ENCODE measurements around the gene PTPRT. TPM values are rescaled to one million over a fixed set of nuclear protein-coding genes. Genes with fewer than 3 reads are reported as not detected.

Gene PTPRT
- total RNA-seq, 1 experiment from 2014 or later = not detected

DNA sequence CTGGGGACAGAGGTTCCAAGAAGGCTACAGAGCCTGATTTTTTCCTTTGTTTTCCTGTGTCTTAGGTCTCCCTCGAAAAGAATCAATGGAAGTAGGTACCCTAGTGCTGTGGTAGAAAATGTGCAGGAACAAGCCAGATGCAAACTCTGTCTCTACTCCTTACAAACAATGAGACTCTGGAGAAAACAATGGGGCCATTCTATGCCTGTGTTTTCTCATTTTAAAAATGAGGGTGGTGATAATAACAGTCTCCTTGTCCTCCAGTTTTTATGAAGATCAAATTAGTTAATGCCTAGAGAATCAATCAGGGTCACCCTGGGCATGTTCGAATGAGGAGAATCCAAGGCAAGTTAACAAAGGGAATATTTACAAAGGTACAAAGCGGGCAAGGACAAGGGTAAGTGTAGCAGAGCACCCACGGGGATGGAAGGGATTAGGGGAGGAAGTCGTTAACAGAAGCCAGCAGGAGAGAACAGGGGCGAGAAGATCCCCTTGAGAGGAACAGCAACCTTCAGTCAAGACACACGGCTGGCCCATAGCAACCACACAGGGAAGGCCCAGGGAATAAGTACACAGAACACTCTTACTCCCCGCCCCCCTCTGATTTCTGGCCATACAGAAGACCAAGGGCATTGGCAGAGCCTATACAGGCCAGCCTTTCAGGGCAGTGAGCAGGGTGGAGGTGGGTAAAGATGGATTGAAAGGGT is 342.8 kb downstream of the PTPRT start:
- DNase-seq (ENCODE audit: low read depth) = no peak

DNA sequence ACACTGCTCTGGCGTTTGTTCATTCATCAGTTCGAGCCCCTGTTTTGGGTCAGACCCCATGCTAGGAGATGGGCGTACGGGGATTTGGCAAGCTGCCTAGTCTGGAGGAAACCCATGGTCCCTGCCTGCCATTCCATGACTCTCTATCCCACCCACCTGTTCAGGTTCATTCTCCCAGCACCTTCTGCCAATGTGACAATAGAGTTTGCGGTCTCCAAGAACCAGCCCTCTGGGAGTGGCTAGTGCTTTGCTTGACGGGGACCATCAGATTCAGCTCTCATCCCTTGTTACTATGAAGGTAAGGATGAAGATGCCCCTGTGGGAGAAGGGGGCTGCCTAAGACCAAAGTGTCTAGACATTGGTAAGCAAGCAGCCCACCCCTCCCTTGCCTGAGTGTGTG is 345.0 kb downstream of the PTPRT start:
- DNase-seq (ENCODE audit: low read depth) = no peak

DNA sequence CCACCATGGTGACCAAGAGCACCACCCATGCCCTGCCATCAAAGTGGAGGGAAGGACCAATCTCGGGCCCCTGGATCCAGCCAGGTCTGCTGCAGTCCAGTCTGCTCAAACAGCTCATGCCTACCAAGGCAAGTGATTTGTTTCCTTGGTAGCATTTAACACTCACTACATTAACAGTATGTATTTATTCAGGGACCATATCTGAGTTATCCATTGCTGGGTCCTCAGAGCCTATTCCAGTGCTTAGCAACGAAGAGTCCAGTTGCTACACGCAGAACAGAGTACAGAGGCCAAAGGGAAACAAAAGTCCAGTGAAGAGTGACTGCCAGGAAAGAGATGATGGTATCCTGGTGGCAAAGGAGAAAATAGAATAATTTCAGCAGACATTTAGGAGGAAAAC is 352.2 kb downstream of the PTPRT start:
- no peak for DNase-seq (ENCODE audit: low read depth)

DNA sequence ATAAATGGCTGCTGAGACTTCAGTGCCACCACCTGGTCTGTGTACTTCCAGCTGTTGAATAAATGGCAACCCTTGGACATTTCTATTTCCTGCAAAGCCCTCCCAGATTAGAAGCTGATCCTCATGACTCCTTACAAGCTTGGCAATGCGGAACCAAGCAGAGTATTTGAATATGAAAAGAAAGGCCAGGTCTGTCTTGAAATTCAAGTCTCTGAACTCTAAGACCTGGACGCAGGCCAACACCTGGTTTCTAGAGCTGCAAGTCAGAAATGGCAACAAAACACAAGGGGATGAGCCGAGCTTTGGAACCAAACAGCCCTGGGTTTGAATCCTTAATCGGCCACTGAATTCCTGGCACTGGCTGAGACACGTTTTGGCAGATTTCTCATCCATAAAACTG is 353.4 kb downstream of the PTPRT start:
- no peak for DNase-seq (ENCODE audit: low read depth)

DNA sequence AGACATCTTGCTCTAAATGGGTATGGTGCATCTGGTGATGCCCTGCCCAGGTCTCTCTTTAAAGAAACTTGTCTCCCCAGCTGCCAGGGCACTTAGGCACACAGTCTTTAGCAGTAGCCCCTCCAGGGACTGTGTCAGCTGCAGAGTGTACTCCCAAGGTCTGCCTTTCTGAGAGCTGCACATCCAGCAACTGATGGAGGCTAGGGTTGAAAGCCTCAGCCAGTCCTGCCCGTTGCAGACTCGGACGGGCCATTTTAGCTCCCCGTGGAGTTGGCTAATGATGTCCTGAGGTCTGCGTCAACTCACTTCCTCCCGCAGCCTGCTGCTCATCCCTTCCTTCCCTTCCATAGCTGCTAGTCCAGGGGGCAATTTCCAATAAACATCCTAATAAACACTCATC is 381.8 kb downstream of the PTPRT start:
- no peak for DNase-seq (ENCODE audit: low read depth)

DNA sequence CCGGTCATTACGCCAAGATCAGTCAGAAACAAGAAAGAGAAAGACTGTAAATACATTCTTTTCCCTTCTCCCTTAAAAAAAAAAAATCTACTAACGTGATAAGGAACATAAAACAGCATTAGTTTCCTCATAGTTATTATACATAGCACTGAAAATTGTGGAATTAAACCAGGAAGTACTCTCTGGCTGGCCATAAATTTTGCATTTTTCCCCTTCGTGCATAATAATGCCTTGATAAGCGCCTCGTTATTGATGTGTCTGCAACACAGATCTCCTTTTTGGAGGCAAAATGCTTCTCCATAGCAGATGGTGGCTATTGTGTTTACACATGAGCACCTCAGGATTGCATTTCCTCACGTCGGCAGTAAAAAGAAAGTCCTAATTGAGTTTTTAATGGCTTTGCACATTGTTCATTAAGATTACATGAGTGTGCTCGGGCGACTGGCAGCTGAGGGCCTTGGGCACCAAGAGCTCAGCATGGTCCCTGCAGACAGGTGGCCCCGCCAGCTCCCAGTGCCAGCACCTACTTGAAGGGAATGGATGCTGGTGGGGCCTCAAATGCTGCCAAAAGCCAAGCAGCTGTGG is 394.5 kb downstream of the PTPRT start:
- DNase-seq (ENCODE audit: low read depth) = no peak

DNA sequence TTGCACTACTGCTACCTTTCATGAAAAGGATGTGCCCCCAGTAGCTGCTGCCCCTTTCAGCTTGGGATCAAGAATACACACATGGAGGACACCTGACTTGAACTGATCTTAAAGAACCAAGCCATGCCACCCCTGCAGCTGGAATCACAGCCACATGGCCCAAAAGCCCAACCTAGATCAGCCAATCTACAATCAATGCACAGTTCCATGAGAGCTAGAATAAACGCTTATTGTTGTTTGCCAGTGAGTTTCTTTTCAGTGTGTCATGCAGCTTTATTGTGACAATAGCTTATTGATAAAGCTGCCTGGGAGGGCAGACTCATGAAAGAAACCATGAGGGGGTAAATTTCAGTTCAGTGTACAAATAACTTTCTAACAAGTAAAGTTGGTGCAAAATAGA is 397.7 kb downstream of the PTPRT start:
- no peak for DNase-seq (ENCODE audit: low read depth)

DNA sequence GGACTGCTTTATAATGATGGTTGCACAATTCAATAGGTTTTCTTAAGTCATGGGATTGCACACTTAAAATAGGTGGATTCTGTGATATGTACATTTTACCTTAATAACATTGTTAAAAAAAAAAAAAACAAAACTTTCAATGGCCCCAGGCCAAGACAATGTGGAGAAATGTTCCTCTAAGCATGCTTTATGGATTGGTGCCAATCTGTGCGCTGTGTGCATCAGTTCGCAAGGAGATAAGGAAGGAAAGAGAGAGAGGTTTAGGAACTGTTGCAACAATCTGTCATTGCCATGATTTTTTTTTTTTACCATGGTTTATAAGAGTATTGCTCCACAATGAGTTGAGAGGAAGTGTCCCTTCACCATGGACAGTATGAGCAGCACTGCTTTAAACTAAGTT is 399.6 kb downstream of the PTPRT start:
- no peak for DNase-seq (ENCODE audit: low read depth)

DNA sequence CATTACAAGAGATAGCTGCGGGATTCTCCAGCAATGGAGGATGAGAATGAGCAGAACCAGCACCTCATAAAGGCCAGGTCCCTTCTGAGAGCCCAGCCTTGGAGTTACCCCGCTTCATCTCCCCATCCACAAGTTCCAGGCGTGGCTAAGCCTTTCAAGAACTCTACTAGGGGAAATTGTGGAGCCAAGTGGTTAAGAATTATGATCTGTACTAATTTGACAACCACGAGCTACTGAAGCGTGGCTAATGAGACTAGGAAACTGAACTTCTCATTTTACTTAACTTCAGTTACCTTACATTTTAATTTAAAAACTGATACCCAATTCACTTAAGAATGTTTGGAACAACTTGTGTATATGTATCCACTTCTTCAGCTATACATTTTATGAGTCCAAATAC is 401.0 kb downstream of the PTPRT start:
- DNase-seq (ENCODE audit: low read depth) = no peak

DNA sequence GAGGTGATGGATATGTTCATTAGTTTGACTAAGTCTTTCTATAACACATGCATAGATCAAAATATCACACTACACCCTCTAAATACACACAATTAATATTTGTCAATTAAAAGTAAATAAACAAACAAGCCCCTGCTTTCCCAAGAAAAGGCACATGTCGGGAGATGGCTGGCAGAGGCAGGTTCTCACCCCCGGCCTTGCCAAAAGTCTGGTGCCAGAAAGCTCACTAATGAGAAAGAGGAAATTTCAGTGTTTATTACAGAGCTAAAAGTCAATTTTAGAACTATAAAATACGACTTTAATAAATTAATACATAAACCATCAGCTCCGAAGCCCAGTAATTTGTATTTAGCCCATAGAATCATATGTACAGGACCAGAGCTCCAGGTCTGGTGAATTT is 404.7 kb downstream of the PTPRT start:
- DNase-seq (ENCODE audit: low read depth) = no peak

DNA sequence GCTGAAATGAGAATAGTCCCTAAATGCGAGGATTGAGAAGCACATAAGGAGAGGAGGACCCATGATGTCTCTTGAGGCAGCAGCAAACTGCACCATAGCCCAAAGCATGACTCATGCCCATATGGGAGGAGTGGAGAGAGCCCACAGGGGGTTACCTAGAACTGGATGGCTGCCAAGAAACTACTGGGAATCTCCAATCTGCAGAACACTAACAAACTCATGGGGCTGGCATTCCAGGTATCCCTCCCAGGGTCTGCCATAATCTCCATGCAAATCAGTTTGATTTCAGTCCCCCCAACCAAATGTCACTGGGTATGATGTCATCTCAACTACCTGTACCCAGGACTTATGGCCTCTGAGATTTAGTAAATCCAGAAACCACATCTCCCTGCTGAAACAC is 410.5 kb downstream of the PTPRT start:
- DNase-seq (ENCODE audit: low read depth) = no peak

DNA sequence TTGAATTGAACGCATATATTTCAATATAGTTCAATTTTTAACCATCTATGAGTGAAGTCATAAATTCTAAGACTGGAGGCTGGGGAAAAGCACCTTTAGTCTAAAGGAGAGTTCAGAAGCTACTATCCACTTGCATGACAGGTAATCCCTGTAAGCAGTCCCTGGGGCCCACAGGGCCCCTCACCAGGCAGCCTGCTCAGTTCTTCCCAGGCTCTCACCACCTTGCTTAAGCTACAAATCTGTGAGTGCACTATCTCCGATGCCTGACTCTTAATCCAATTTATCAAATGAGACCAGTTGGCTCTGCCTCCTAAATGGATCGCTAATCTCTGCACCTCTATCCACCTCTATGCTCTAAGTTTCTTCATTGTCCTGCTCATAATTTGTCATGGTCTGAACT is 413.8 kb downstream of the PTPRT start:
- no peak for DNase-seq (ENCODE audit: low read depth)

DNA sequence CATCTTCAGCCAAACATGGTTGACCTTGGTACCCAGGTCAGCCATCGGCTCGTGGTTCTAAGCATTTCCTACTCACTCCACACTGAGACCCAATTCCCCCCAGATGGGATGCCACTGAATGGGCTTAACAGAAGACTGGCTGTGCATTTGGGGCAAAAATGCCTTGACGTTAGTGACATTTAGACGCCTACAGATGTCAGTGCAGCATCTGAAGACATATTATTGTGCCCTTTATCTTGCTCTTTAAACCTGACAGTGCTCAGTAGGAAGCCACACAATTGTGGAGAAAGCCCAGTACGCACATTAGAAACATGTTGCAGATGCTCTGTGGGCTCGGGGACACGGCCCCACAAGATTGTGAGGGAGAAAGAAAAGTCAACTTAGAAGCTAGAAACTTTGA is 414.7 kb downstream of the PTPRT start:
- no peak for DNase-seq (ENCODE audit: low read depth)

DNA sequence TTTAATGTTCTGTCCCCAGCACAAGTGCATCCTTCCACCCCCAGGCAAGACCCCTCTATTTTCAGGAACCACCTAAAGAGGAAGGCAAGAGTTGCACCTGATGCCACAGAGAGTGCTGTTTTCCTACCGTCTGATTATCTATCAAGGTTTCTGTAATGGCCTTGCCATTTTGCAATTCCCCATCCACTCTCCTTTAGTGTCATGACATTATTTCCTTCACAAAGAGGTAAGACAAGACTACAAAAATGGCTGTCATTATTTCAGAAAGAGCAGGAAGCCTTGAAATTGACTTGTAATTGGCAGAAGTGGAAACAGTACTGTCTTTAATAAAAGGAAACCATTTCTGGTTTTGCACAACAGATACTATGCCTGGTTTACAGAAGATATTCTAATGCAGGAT is 426.7 kb downstream of the PTPRT start:
- DNase-seq (ENCODE audit: low read depth) = no peak

DNA sequence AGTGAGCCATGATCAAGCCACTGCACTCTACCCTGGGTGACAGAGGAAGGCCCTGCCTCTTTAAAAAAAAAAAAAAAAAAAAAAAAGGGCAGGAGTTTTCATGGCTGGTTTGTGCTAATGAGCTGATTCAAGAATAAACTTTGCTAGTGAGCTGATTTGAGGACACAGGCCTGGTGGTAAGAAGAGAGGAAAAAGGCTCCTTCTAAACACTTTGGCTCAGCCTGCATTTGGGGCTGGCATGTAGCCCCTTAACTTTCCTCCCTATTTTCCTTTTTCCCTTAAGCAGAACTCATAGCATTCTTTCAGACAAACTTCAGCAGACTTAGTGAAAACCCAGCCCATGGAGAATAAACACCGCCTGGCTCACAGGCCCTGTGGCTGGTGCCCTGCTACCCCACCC is 432.7 kb downstream of the PTPRT start:
- DNase-seq (ENCODE audit: low read depth) = no peak

DNA sequence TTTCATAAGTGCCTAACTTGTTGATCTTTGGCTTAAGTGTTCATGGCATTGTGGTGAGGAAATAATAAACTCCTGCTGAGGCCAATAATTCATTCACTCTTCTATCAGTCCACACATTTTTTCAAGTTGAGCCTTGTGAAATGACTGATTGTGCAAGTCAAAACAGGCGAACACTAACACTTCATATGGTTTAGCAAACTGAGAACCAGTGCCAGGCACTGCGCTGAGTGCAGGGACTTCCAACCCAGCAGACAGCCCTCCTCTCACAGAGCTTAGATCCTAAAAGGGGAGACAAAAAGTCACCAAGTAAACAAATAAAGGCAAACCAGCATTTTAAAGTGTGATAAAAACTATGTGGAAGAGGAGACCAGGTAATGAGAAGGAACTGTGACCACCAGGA is 435.0 kb downstream of the PTPRT start:
- no peak for DNase-seq (ENCODE audit: low read depth)

DNA sequence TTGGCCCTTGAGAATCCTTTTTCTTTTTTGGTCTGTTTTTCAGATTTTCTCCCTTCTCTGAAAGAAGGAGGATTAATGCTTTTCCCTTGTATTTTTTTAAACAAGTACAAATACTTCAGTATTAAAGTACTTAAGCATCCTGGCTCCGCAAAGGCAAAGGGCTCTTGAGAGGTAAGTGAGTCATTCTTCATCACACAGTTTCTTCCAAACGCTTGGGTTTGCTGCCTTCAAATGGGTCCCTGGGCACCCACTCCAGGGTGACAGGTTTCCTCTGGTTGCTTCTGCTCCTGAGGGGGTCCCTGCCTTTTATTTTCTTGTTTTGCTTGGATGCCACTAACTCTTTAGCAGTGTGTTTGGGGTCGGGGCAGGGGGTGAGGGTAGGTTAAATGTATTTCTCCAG is 437.1 kb downstream of the PTPRT start:
- no peak for DNase-seq (ENCODE audit: low read depth)

DNA sequence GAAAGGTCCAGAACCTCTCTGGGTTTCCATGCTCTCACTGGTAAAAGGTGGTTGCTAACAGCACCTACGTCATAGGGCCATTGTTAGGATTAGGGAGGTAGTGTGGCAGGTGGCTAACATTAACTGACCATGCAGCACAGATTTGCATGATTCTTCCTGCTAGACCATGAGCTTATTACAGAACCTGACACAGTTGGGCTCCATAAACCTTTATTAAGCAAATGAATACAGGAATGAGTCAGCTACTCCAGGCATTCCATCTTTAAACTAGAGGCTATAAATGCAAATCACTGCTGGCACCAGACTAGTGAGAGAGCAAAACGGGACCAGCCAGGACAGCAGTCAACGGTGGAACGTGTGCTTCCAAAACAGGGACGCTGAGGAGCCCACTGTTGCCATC is 440.1 kb downstream of the PTPRT start:
- DNase-seq (ENCODE audit: low read depth) = no peak

DNA sequence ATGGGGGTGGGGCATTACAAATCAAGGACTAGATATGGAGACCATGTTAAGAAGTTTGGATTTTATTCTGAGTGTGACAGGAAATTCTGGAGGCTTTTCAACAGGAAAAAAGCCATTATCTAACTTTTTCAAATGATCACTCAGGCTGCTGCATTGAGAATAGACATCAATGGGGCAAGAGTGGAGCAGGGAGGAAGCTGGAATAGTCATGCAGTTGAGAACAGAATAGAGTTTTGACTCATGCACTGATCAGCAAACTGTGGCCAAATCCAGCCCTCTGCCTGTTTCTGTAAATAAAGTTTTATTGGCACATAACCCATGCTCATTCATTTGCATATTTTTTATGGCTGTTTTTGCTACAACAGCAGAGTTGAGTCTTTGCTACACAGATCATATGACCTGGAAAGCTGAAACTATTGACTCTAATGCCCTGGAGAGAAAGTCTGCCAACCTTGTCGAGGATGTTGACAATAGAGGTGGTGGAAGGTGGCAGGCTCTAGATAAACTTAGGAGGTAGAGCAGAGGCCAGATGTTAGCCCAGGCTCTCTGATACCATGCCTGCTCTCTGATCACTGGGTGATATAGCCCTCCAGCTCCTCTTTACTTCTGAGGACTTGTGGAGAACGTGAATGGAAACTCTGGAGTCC is 441.8 kb downstream of the PTPRT start:
- DNase-seq (ENCODE audit: low read depth) = no peak

DNA sequence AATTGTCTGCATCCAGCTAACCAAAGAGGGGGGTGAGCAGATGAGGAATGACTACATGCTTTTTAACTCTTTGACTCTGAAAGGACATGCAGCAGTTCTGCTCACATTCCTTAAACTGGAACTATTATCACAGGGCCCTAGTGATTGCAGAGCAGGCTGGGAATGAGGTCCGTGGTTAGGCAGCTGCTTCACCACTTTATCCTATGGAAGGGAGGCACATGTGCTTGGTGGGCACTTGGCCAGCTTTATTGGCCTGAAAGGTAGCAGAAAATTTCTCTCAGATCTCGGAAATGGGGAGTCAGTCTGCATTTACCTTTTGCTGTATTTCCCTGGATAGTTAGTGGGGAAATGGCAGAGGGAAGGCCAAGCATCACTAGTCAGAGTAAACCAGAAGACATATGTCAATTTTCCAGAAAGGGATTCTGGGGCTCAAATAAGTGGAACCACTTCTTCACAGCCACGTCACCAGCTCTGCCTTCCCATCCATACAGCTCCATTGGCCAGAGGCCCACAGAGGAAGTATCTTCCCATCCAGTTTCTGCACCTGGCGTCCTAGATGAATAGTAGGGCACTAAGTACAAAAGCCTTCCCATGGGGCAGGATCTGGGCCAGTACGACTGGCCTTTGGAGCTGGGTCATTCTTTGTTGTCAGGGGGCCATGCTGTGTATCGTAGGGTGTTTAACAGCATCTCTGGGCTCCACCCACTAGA is 444.8 kb downstream of the PTPRT start:
- no peak for DNase-seq (ENCODE audit: low read depth)

DNA sequence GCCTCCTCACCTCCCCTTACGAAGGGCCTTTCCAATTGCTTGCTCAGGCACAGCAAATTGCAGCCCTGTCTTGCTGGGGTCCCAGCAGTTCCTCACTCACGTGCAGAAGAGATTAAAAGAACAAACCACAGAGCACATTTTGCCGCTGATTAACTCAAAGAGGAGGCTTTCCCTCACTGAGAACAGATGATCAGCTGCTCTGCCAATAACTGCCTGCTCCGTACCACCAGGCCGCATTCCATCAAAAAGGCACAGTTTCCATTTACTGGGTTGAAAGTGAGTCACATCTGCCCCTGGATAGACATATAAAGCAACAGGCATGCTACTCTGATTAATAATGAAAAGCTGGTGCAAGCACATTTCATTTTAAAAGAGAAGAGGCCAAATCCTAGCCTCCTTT is 446.8 kb downstream of the PTPRT start:
- DNase-seq (ENCODE audit: low read depth) = no peak

DNA sequence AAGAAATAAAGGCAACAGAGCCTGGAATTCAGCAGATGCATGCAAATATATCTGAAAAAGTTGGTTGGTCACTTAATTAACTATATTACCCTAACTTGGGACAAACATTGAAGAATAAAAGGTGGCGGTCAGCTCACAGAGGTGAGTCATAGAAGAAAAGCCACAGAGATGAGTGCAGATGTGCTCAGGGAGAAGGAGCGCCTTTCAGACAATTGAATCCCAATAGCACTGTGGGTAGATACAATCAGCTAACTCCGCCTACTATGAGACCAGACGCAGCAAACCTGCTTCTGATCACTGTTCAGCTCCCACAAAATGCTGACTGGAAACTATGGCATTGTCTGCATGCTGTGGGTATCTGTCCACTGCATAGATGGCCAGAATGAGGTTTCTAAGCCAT is 447.8 kb downstream of the PTPRT start:
- peak; percentile 2 for DNase-seq (ENCODE audit: low read depth)
